DND-41 (cell line): ENCODE data around the gene HOXD4.

Experiments
- ATAC-seq: fragments of 200-7000 bp; cut with Tn5 transposase; 3 replicates; pipeline ENCODE4 v1.9.1; 2021; ENCODE audit warnings: low read depth; ENCODE audit not compliant: insufficient read depth
- DNase-seq: peaks from one replicate; pipeline ENCODE4 v3.0.0-alpha.2; 2020
- H2AFZ ChIP-seq: 2 replicates; pipeline ENCODE4 v1.6.0; 2012; ENCODE audit warnings: low read depth, low read length
- H3K27ac ChIP-seq: 2 replicates; pipeline ENCODE4 v1.5.1; 2012; ENCODE audit warnings: low read length, inconsistent platforms
- H3K27me3 ChIP-seq: fragments of 200-600 bp; sonication (generic); 2 replicates; pipeline ENCODE4 v1.6.0; 2012; ENCODE audit warnings: low read length, mild to moderate bottlenecking, inconsistent platforms; ENCODE audit not compliant: insufficient read depth, poor library complexity
- H3K36me3 ChIP-seq: 2 replicates; pipeline ENCODE4 v1.5.1; 2012; ENCODE audit warnings: low read length, inconsistent platforms; ENCODE audit not compliant: insufficient read depth
- H3K4me1 ChIP-seq: 2 replicates; pipeline ENCODE4 v1.5.1; 2012; ENCODE audit warnings: mild to moderate bottlenecking, low read length; ENCODE audit not compliant: insufficient read depth
- H3K4me2 ChIP-seq: 2 replicates; pipeline ENCODE4 v1.6.0; 2012; ENCODE audit warnings: mild to moderate bottlenecking, moderate library complexity, low read length, inconsistent platforms; ENCODE audit not compliant: insufficient read depth
- H3K4me3 ChIP-seq, 2 experiments: fragments of 200-600 bp in 1 of 2; shearing (Covaris generic) in 1 of 2; 2 replicates each; pipeline ENCODE4 v1.5.1; 2012 to 2016; ENCODE audit warnings: inconsistent platforms in 2 of 2, low read length in 2 of 2, mild to moderate bottlenecking in 2 of 2, low read depth in 1 of 2, moderate library complexity in 1 of 2
- H3K79me2 ChIP-seq: 2 replicates; pipeline ENCODE4 v1.6.0; 2012; ENCODE audit warnings: low read length, inconsistent platforms; ENCODE audit not compliant: insufficient read depth
- H3K9ac ChIP-seq: 2 replicates; pipeline ENCODE4 v1.6.0; 2012; ENCODE audit warnings: low read depth, mild to moderate bottlenecking, inconsistent platforms, low read length, moderate library complexity
- H3K9me3 ChIP-seq: 2 replicates; pipeline ENCODE4 v1.5.1; 2012; ENCODE audit warnings: low read length, moderate library complexity, mild to moderate bottlenecking, inconsistent platforms; ENCODE audit not compliant: insufficient read depth, severe bottlenecking
- H4K20me1 ChIP-seq: 2 replicates; pipeline ENCODE4 v1.6.0; 2012; ENCODE audit warnings: low read length; ENCODE audit not compliant: insufficient read depth
- EZH2 ChIP-seq: IDR thresholded peaks from 3 replicates; pipeline ENCODE4 v1.6.1; 2012; ENCODE audit warnings: borderline replicate concordance, low read depth, mild to moderate bottlenecking, moderate library complexity, low read length, inconsistent platforms; ENCODE audit not compliant: severe bottlenecking
- TF ChIP-seq, protein P1 (sequence below): IDR thresholded peaks from 2 replicates; pipeline ENCODE4 v1.5.1; 2012; ENCODE audit warnings: borderline replicate concordance, low read length, moderate library complexity, mild to moderate bottlenecking; ENCODE audit not compliant: poor library complexity, severe bottlenecking; ENCODE audit errors: extremely low read depth

Gene HOXD4

GRCh38 chr2:176105078-176105729, 46.1 kb upstream of the HOXD4 start:
- DNase-seq, result no peak
- no peak for TF ChIP-seq EZH2
- TF ChIP-seq, protein P1, sequence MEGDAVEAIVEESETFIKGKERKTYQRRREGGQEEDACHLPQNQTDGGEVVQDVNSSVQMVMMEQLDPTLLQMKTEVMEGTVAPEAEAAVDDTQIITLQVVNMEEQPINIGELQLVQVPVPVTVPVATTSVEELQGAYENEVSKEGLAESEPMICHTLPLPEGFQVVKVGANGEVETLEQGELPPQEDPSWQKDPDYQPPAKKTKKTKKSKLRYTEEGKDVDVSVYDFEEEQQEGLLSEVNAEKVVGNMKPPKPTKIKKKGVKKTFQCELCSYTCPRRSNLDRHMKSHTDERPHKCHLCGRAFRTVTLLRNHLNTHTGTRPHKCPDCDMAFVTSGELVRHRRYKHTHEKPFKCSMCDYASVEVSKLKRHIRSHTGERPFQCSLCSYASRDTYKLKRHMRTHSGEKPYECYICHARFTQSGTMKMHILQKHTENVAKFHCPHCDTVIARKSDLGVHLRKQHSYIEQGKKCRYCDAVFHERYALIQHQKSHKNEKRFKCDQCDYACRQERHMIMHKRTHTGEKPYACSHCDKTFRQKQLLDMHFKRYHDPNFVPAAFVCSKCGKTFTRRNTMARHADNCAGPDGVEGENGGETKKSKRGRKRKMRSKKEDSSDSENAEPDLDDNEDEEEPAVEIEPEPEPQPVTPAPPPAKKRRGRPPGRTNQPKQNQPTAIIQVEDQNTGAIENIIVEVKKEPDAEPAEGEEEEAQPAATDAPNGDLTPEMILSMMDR, result no peak
- Histone ChIP-seq H3K27me3 (no peaks in the 10 kb centered on the region), H3K36me3 (no peaks in the 10 kb centered on the region), H3K9ac (no peak overlapping the region), H3K27ac (no peak overlapping the region), H3K9me3 (no peaks in the 10 kb centered on the region), H3K79me2 (no peaks in the 10 kb centered on the region), H3K4me1 (no peaks in the 10 kb centered on the region), H4K20me1 (no peaks in the 10 kb centered on the region), H2AFZ (no peak overlapping the region), H3K4me3 (no peak overlapping the region), H3K4me2 (no peak overlapping the region)
- no peak for ATAC-seq

DNA sequence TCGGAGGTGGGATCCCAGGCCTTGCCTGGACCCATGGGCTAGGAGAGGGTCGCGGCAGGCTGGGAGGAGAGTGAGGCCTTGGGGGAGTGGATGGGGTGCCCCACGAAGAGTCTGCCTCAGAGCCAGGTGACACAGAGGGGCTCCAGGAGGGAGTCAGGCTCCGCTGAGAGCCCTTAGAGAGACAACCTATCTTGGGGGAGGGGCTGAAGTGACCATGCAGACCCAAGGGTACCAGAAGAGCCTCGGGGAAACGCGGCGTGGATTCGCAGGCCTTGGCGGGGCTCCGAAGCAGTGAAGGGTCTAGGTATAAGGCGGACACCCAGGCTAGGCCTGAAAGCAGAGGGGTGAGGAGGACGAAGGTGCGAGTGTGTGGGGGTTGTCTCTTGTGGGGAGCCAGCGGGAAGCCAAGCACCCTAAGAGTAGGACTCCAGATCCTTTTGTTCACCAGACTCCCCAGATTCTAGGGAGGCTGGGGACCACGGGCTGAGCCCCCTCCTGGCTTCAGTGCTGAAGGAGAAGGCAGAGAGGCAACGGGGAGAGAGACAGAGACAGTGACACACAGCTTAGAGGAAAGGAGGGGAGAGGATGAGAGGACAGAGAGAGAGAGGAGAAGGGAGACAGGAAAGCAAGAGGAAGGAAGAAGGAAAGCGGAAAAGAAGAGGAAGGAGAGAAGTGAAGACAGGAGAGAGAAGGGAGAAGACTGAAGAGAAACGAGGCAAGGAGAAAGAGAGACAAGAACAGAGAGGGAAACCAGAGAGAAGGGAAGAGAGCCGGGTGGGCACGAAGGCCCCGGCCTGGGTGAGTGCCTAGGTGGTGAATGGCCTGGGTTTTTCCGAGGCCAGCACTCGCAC, 45.4 kb upstream of the HOXD4 start:
- ATAC-seq (no peak), DNase-seq (no peak)
- Histone ChIP-seq H3K4me3 (no peak overlapping the region), H3K9me3 (no peaks in the 10 kb centered on the region), H4K20me1 (no peaks in the 10 kb centered on the region), H3K79me2 (no peaks in the 10 kb centered on the region), H3K4me1 (no peaks in the 10 kb centered on the region), H3K9ac (no peak overlapping the region), H2AFZ (no peak overlapping the region), H3K27ac (no peak overlapping the region), H3K27me3 (no peaks in the 10 kb centered on the region), H3K36me3 (no peaks in the 10 kb centered on the region), H3K4me2 (no peak overlapping the region)
- no peak for TF ChIP-seq EZH2
- TF ChIP-seq, protein P1, result no peak

DNA sequence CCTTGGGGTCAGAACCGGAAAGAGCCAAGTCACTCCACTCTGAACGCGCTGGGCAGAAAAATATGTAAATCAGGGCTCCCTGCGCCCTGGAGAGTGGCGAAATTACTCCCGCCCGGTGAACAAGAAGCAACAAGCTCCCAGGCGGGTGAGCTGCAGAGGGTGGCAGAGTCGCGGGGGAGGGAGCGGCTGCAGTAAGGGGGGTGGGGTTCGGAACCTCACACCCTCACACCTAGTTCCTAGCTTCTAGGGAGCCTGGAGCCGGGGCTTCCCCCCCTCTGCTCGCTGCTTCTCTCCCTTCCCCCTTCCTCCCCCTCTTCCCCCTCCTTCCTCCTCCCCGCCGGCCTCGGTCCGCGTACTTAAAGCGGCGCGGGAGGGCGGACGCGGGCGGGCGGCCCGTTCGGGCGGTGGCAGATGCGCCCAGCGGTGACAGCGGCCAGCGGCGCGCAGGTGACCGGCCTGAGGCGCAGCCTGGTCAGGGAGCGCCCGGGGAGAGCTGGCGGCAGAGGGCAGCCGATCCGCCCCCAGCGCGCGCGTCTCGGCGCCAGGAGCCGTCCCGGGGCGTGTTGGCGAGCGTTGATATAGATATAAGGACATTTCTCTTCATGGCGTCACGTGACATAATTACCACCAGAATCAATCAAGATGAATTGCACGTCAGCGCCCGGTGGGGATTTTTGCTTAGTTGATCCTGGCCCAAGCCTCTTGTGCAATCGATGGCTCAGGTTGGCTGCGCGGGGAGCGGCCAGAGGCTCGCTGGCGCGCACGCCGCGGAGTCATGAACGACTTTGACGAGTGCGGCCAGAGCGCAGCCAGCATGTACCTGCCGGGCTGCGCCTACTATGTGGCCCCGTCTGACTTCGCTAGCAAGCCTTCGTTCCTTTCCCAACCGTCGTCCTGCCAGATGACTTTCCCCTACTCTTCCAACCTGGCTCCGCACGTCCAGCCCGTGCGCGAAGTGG, 44.5 kb upstream of the HOXD4 start, which contains the start of gene HOXD11:
HOXD11 (plus strand) TSS at position 700 of the 959 bp plus-strand sequence; CDS start at position 776, 76 bp downstream.
- Histone ChIP-seq H3K4me2 (no peak within 1 kb of the TSS), H3K36me3 (no peaks in the 10 kb centered on the region), H2AFZ (no peak within 1 kb of the TSS), H3K9me3 (no peaks in the 10 kb centered on the region), H3K27me3 (no peaks in the 10 kb centered on the region), H3K79me2 (no peaks in the 10 kb centered on the region), H4K20me1 (no peaks in the 10 kb centered on the region), H3K27ac (no peak within 1 kb of the TSS), H3K9ac (no peak within 1 kb of the TSS), H3K4me1 (no peaks in the 10 kb centered on the region), H3K4me3 (no peak within 1 kb of the TSS)
- no peak for TF ChIP-seq EZH2
- TF ChIP-seq, protein P1, result no peak
- DNase-seq (no peak), ATAC-seq (no peak)
